ENCODE results near the gene PRR14L. TPM values are rescaled to one million over a fixed set of nuclear protein-coding genes. Genes with fewer than 3 reads are reported as not detected.
A peak's percentile ranks its signal among the peaks of the same experiment; 100 is the strongest.
"Not testable (repeated sequence)": the region's sequence is repeated elsewhere in the genome, so short reads cannot be mapped to it uniquely, and the experiment has no call there.

PRR14L gene
- total RNA-seq, 2 donors from 2014 or later = 12.8 to 13.7 TPM

DNA sequence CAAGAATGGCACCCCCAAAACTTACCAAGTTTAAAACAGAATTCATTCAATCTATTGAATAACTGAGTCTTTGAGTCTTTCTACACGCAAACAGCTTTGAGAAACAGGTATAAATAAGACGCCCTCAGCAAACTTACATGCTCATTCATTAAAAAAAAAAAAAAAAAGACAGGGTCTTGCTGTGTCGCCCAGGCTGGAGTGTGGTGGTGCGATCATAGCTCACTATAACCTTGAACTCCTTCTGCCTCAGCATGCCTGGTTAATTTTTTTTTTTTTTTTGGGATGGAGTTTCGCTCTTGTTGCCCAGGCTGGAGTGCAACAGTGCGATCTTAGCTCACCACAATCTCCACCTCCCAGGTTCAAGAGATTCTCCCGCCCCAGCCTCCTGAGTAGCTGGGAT is 6.1 kb downstream of the PRR14L start:
- TF ChIP-seq, protein P1, sequence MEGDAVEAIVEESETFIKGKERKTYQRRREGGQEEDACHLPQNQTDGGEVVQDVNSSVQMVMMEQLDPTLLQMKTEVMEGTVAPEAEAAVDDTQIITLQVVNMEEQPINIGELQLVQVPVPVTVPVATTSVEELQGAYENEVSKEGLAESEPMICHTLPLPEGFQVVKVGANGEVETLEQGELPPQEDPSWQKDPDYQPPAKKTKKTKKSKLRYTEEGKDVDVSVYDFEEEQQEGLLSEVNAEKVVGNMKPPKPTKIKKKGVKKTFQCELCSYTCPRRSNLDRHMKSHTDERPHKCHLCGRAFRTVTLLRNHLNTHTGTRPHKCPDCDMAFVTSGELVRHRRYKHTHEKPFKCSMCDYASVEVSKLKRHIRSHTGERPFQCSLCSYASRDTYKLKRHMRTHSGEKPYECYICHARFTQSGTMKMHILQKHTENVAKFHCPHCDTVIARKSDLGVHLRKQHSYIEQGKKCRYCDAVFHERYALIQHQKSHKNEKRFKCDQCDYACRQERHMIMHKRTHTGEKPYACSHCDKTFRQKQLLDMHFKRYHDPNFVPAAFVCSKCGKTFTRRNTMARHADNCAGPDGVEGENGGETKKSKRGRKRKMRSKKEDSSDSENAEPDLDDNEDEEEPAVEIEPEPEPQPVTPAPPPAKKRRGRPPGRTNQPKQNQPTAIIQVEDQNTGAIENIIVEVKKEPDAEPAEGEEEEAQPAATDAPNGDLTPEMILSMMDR (IDR thresholded peaks at IDR 0.05) = no peak
- H3K27me3 ChIP-seq = no peaks in the 10 kb centered on the region
- H3K4me3 ChIP-seq = no peak overlapping the region
- H3K36me3 ChIP-seq = no peaks in the 10 kb centered on the region
- no peak overlapping the region for H3K27ac ChIP-seq
- no peak for DNase-seq (ENCODE audit: low spot score)
- no peaks in the 10 kb centered on the region for H3K9me3 ChIP-seq
- H3K4me1 ChIP-seq = peaks cover 0 to 32% of the 10 kb centered on the region in 2 donors

DNA sequence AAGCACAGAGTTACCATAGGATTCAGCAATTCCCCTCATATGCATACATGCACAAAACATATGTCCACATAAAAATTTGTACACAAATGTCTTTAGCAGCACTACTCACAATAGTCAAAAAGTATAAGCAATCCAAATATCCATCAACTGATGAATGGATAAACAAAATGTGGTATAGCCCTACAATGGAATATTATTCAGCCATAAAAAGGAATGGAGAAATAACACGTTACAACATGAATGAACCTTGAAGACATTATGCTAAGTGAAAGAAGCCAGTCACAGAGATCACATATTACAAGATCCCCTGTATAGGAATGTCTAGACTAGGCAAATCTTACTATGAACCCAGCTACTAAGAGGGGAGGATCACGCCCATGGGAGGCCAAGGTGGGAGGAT is 7.2 kb downstream of the PRR14L start:
- Histone ChIP-seq H3K9me3 (no peaks in the 10 kb centered on the region), H3K27me3 (no peaks in the 10 kb centered on the region), H3K4me1 (peaks cover 0 to 23% of the 10 kb centered on the region in 2 donors), H3K4me3 (no peak overlapping the region), H3K27ac (no peak overlapping the region), H3K36me3 (no peaks in the 10 kb centered on the region)
- TF ChIP-seq, protein P1 (IDR thresholded peaks at IDR 0.05) = no peak
- no peak for DNase-seq (ENCODE audit: low spot score)

DNA sequence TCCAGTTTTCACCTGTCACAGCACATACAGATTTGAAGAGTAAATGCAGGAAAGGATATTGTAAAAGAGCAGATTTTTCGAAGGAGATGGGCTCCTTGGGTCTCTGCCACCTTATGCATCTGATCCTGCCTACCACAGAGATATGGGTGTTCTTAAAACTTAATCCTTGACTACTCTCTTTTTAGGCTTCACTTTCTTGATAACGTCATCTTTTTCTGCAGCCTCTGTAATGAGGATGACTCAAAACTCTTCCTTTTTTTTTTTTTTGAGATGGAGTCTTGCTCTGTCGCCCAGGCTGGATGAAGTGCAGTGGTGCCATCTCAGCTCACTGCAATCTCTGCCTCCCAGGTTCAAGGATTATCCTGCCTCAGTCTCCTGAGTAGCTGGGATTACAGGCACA is 7.8 kb downstream of the PRR14L start:
- no peak for DNase-seq (ENCODE audit: low spot score)
- TF ChIP-seq, protein P1 (IDR thresholded peaks at IDR 0.05) = no peak

DNA sequence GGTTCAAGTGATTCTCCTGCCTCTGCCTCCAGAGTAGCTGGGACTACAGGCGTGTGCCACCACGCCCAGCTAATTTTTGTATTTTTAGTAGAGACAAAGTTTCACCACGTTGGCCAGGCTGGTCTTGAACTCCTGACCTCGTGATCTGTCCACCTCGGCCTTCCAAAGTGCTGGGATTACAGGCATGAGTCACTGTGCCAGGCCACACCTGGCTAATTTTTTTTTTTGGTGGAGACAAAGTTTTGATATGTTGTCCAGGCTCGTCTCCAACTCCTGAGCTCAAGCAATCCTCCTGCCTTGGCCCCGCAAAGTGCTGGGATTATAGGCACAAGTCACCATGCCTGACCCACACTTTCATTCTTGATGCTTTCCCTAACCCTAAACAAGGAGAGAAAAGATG is 9.6 kb downstream of the PRR14L start:
- not testable (repeated sequence) for H3K36me3 ChIP-seq

More for the DNA sequence above, 7.8 kb downstream of the PRR14L start:
- H3K4me1 ChIP-seq = peaks cover 0 to 19% of the 10 kb centered on the region in 2 donors
- H3K4me3 ChIP-seq = no peak overlapping the region
- no peaks in the 10 kb centered on the region for H3K9me3 ChIP-seq
- no peak overlapping the region for H3K27ac ChIP-seq
- no peaks in the 10 kb centered on the region for H3K36me3 ChIP-seq
- no peaks in the 10 kb centered on the region for H3K27me3 ChIP-seq

DNA sequence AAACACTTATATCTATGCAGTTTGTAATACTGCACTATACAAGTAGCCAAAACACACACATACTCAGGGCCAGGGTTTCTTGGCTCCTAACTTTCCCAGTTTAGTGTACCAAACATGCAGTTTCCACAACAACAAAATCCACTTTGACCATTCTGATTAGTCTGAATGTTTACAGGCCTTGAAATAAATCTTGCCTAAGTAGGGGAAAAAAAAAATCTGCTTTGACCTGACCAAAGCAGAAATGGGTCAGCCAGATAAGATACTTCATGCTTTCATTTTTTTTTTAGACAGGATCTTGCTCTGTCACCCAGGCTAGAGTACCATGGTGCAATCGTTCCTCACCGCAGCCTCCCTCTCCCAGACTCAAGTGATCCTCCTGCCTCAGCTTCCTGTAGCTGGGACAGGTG is 10.1 kb downstream of the PRR14L start:
- Histone ChIP-seq H3K36me3 (no peaks in the 10 kb centered on the region), H3K27ac (peak overlapping the region in 1 of 2 donors; percentile 46), H3K4me1 (peaks cover 0 to 19% of the 10 kb centered on the region in 2 donors), H3K27me3 (no peaks in the 10 kb centered on the region), H3K9me3 (no peaks in the 10 kb centered on the region), H3K4me3 (no peak overlapping the region)
- no peak for DNase-seq (ENCODE audit: low spot score)
- TF ChIP-seq, protein P1 (IDR thresholded peaks at IDR 0.05) = no peak

More for the DNA sequence above, 9.6 kb downstream of the PRR14L start:
- H3K27me3 ChIP-seq; H3K4me3 ChIP-seq; H3K9me3 ChIP-seq; DNase-seq (ENCODE audit: low spot score): not testable (repeated sequence)
- Histone ChIP-seq H3K27ac (peak overlapping the region in 1 of 2 donors; percentile 46), H3K4me1 (peaks cover 0 to 19% of the 10 kb centered on the region in 2 donors)

DNA sequence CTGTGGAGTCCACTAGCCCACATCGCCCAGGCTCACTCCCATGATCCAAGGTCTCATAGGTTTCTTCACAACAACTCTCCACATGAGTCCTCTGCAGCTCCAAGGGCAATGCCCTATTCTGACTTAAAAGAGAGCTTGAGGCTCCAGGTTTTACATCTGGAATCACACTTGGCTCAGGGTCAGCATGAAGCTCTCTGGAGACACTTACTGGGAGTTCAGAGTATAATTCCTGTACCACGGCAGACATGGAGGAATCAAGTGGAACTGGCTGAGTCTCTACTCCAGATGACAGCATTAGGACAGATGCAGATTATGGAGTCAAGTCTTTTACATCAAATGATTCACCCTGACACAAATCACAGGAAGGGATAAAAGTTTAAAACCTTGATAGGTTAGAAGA is 11.4 kb downstream of the PRR14L start:
- TF ChIP-seq, protein P1 (IDR thresholded peaks at IDR 0.05) = no peak
- H3K36me3 ChIP-seq = no peaks in the 10 kb centered on the region
- no peaks in the 10 kb centered on the region for H3K9me3 ChIP-seq
- peaks cover 0 to 19% of the 10 kb centered on the region in 2 donors for H3K4me1 ChIP-seq
- H3K27me3 ChIP-seq = no peaks in the 10 kb centered on the region
- no peak for DNase-seq (ENCODE audit: low spot score)
- no peak overlapping the region for H3K27ac ChIP-seq
- H3K4me3 ChIP-seq = no peak overlapping the region
